NOMO-1 (cell line): ENCODE results near the gene BRIP1.
A peak's percentile ranks its signal among the peaks of the same experiment; 100 is the strongest.
"Not testable (repeated sequence)": the region's sequence is repeated elsewhere in the genome, so short reads cannot be mapped to it uniquely, and the experiment has no call there.

Source experiments
- DNase-seq, 2 experiments: peaks; one replicate each; lab custom pipeline; 2025; ENCODE audit not compliant: unreplicated experiment in 2 of 2; lab: John Stamatoyannopoulos, UW

BRIP1 gene

GRCh38 chr17:61868074-61868473 is 4.7 kb upstream of the BRIP1 start:
- no peak for DNase-seq

GRCh38 chr17:61867033-61867432 is 3.7 kb upstream of the BRIP1 start:
- DNase-seq = no peak

- no peak for DNase-seq
Measured at GRCh38 chr17:61863801-61864126, 436 bp upstream of the BRIP1 start.

- DNase-seq = peak in 1 of 2 experiments; percentile 8
Measured at GRCh38 chr17:61862105-61862574, 1.2 kb downstream of the BRIP1 start.

GRCh38 chr17:61860397-61860796 is 2.9 kb downstream of the BRIP1 start:
- not testable (repeated sequence) for DNase-seq

- no peak for DNase-seq
Measured at GRCh38 chr17:61856035-61856434, 7.3 kb downstream of the BRIP1 start.

- DNase-seq = no peak
Measured at GRCh38 chr17:61852857-61853256, 10.5 kb downstream of the BRIP1 start.

- DNase-seq = no peak
Measured at GRCh38 chr17:61849674-61850073, 13.7 kb downstream of the BRIP1 start.

GRCh38 chr17:61848896-61849295 is 14.4 kb downstream of the BRIP1 start:
- DNase-seq = no peak

GRCh38 chr17:61848247-61848646 is 15.1 kb downstream of the BRIP1 start:
- DNase-seq = no peak

GRCh38 chr17:61847659-61848058 is 15.7 kb downstream of the BRIP1 start:
- no peak for DNase-seq

- no peak for DNase-seq
Measured at GRCh38 chr17:61846761-61847375, 16.5 kb downstream of the BRIP1 start.

- DNase-seq = no peak
Measured at GRCh38 chr17:61846088-61846487, 17.2 kb downstream of the BRIP1 start.

GRCh38 chr17:61843435-61843834 is 19.9 kb downstream of the BRIP1 start:
- DNase-seq = no peak

GRCh38 chr17:61842899-61843298 is 20.4 kb downstream of the BRIP1 start:
- no peak for DNase-seq

- no peak for DNase-seq
Measured at GRCh38 chr17:61839300-61839786, 24.0 kb downstream of the BRIP1 start.

- DNase-seq = peak; percentile 33 to 39
Measured at GRCh38 chr17:61837175-61838051, 25.9 kb downstream of the BRIP1 start.

- DNase-seq = no peak
Measured at GRCh38 chr17:61836266-61837174, 26.8 kb downstream of the BRIP1 start.

GRCh38 chr17:61835606-61836005 is 27.7 kb downstream of the BRIP1 start:
- no peak for DNase-seq

- no peak for DNase-seq
Measured at GRCh38 chr17:61834610-61835009, 28.7 kb downstream of the BRIP1 start.
